ENCODE measurements around the gene FDCSP.
"Not testable (repeated sequence)": the region's sequence is repeated elsewhere in the genome, so short reads cannot be mapped to it uniquely, and the experiment has no call there.

The FDCSP gene

GRCh38 chr4:70239884-70240591 lies 14.1 kb downstream of the FDCSP start:
- DNase-seq: no peak

GRCh38 chr4:70242297-70242696 lies 16.4 kb downstream of the FDCSP start, which contains the start of gene CSN3:
Gene CSN3 (plus strand): TSS chr4:70242597. CDS start chr4:70244820, 2,223 bp downstream.
- DNase-seq: not testable (repeated sequence)

DNA sequence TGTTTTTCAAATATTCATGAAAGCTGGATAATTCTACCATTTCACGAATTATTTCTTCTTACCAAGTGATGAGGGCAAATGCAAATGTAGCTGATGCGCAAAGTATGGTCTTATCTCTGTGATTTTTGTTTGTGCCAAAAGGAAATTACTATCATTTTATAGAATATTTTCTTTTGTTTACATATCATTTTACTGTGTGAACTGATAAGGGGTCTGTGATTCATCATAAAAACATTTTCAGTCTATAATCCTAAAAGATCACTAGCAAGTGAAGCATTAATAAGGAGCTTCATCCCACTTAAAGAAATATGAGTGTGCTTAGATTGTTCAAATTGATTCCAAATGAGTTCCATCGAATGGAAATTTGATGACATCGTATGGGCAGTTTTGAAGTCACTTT lies 17.2 kb downstream of the FDCSP start:
- DNase-seq: no peak

DNA sequence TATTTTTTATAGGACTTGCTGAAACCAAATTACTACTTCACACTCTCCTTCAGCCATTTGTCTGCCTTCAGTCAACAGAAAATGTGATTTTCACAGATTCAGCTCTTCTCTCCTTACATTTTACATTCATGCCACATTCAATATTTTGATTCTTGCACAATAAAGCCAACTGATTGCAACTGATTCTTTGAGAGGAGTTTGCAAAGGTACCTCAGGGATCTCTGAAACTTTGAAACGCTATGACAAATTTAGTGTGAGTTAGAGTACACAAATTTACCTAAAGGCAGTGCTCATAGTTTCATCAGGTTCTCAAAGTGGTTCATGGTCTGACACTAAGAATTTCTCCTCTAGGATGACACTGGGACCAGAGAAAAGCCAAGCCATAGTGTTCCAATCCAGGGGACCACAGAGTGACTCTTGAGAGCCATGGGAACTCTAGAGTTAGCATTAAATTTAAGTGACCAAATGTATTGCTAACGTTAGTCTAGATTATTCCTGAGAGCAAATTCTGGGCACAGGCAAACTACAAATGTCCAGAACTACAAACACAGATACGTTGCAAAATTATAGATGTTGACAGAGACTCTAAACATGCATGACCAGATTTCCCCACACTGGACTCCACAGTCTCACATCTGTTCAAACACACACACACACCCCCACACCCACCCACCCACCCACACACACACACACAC lies 25.5 kb downstream of the FDCSP start:
- DNase-seq: no peak

DNA sequence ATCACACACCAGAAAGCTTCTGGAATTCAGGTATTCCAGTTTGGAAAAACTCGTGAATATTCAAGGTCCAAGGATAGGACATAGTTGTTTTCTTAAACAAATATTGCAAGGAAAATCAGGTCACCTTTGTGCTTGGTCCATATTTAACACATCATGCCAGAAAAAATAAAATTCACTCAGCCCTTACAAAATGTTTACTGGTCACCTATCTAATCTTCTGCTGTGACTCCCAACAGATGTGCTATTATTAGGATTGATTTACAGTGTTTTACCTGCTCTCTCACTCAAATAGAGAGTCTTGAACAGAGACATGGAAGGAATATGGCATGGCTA lies 26.0 kb downstream of the FDCSP start:
- no peak for DNase-seq

DNA sequence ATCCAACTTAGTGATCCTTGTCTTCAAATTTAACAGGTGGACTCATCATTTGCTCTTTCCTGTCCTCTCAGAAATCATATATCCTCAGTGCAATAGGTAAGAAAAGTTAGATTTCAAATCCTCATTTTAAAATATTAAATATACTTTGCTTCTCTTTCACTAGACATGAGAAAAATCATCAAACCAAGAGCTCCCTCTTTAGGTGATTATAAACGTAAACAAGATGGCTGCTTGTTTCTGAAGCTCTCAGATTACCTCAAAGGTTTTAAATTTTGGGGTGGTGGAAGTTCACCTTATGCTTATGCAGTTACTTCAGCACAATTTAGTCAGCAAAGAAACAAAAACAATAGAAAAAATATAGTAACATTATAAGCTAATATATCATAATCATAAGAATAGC lies 43.8 kb downstream of the FDCSP start:
- DNase-seq: no peak

- no peak for DNase-seq
Measured at GRCh38 chr4:70277121-70277520, 51.2 kb downstream of the FDCSP start.

- no peak for DNase-seq
Measured at GRCh38 chr4:70280567-70280966, 54.6 kb downstream of the FDCSP start.
